Measurements from ENCODE around the gene PSMG1. TPM values are rescaled to one million over a fixed set of nuclear protein-coding genes. Genes with fewer than 3 reads are reported as not detected.

Gene PSMG1
- total and polyA plus RNA-seq, 2 of the 8 experiments (the other 6 are each of a cell fraction or from before 2014, with no cell fraction given): 50.7 to 93.7 TPM

GRCh38 chr21:39164523-39164922 lies 18.7 kb downstream of the PSMG1 start:
- no peak overlapping the region for H3K18ac ChIP-seq (ENCODE audit: extremely low read depth, low read length)
- H3K9ac ChIP-seq (replicated peaks in 1 of 4; ENCODE audit: extremely low read depth in 1 of 4, low read depth in 3 of 4, low read length in 3 of 4): no peak overlapping the region
- H3K79me1 ChIP-seq (ENCODE audit: low read depth, low read length): no peaks in the 10 kb centered on the region
- H4K20me1 ChIP-seq (replicated peaks in 1 of 2; ENCODE audit: control insufficient read depth in 1 of 2, insufficient read depth in 2 of 2, low read length in 2 of 2): no peaks in the 10 kb centered on the region
- H2AFZ ChIP-seq (ENCODE audit: low read length): no peak overlapping the region
- H4K5ac ChIP-seq (ENCODE audit: insufficient read length, low read depth, low read length): no peak overlapping the region
- H3K27me3 ChIP-seq (replicated peaks in 1 of 4; ENCODE audit: control insufficient read depth in 3 of 4, extremely low read depth in 1 of 4, insufficient read depth in 3 of 4, low read length in 3 of 4): no peaks in the 10 kb centered on the region
- no peaks in the 10 kb centered on the region for H3K23me2 ChIP-seq (ENCODE audit: low read depth, low read length)
- no peaks in the 10 kb centered on the region for H3K4me1 ChIP-seq (replicated peaks in 1 of 4; ENCODE audit: control insufficient read depth in 3 of 4, insufficient read depth in 4 of 4, low read length in 3 of 4)
- H3K4ac ChIP-seq (replicated peaks; ENCODE audit: insufficient read length, low read depth, low read length): no peak overlapping the region
- no peak overlapping the region for H3K14ac ChIP-seq (ENCODE audit: insufficient read length)
- H2BK120ac ChIP-seq (replicated peaks; ENCODE audit: low read depth, low read length): no peak overlapping the region
- WGBS, 2 experiments (ENCODE audit: extremely low coverage in 1 of 2, insufficient coverage in 1 of 2, insufficient read length in 1 of 2, insufficient replicate concordance in 2 of 2, low coverage in 1 of 2, low lambda C conversion rate in 2 of 2, missing lambda C conversion rate in 1 of 2): 93% methylated on average over 2 of the region's 2 CpGs; no CpG with 5 or more reads in 1 of the 2 experiments
- H3K4me2 ChIP-seq (ENCODE audit: insufficient read depth in 1 of 2, low read depth in 2 of 2, low read length in 2 of 2): no peak overlapping the region
- H2BK15ac ChIP-seq (ENCODE audit: low read length): no peak overlapping the region
- no peak overlapping the region for H4K91ac ChIP-seq (replicated peaks; ENCODE audit: insufficient read length, low read length)
- H2BK12ac ChIP-seq (ENCODE audit: low read depth, low read length): no peak overlapping the region
- H2AK5ac ChIP-seq (ENCODE audit: low read depth, low read length): no peak overlapping the region
- ChIA-PET CTCF (ENCODE audit: partially characterized antibody) (interaction anchor here (1.0 kb wide), 1 partner anchor 11 kb away, joined by 3 read pairs; no protein-coding TSS in a partner anchor), POLR2A (ENCODE audit: partially characterized antibody) (no interaction called here)
- H3K4me3 ChIP-seq (ENCODE audit: extremely low read depth in 1 of 4, insufficient read depth in 2 of 4, low read depth in 3 of 4, low read length in 4 of 4): no peak overlapping the region
- no peak overlapping the region for H3K23ac ChIP-seq (ENCODE audit: insufficient read length)
- H3K56ac ChIP-seq (replicated peaks; ENCODE audit: insufficient read length, low read depth, low read length): no peak overlapping the region
- FAIRE-seq (no peak), DNase-seq (ENCODE audit: low read depth in 1 of 2, low spot score in 2 of 2) (no peak)
- H3K79me2 ChIP-seq (ENCODE audit: control insufficient read depth in 1 of 2, insufficient read depth in 2 of 2, low read length in 2 of 2): no peaks in the 10 kb centered on the region
- H4K8ac ChIP-seq (ENCODE audit: extremely low read depth, insufficient read depth, low read length): no peak overlapping the region
- H3K9me3 ChIP-seq (ENCODE audit: insufficient read depth in 2 of 2, low read depth in 1 of 2, low read length in 1 of 2): peaks cover 11 to 12% of the 10 kb centered on the region in 2 experiments; a peak in 3 of 4 replicates
- H2BK5ac ChIP-seq (ENCODE audit: low read depth, low read length): no peak overlapping the region
- no peak overlapping the region for H2BK20ac ChIP-seq (ENCODE audit: low read length)
- H3K27ac ChIP-seq (ENCODE audit: low read depth, low read length): no peak overlapping the region
- H3K36me3 ChIP-seq (ENCODE audit: control insufficient read depth in 2 of 4, insufficient read depth in 4 of 4, low read length in 3 of 4): 0 out of 8 replicates have a peak, but pooled peaks cover 0 to 3% (median 0%) of the 10 kb centered on the region in 4 experiments
- no peak for TF ChIP-seq NRF1 (IDR thresholded peaks at IDR 0.05; ENCODE audit: low read depth, low read length)
- no peak for TF ChIP-seq TAF7 (optimal IDR thresholded peaks at IDR 0.05; ENCODE audit: borderline replicate concordance, low read depth, low read length)
- TF ChIP-seq SP4 (IDR thresholded peaks at IDR 0.05; ENCODE audit: low read length): no peak
- TF ChIP-seq HDAC2 (IDR thresholded peaks at IDR 0.05; ENCODE audit: borderline replicate concordance in 1 of 2, low read depth in 2 of 2, low read length in 2 of 2): no peak
- no peak for TF ChIP-seq POU5F1 (IDR thresholded peaks at IDR 0.05; ENCODE audit: low read depth, low read length)

All from H1 (cell line).